ENCODE measurements around the gene CSMD2. TPM values are rescaled to one million over a fixed set of nuclear protein-coding genes. Genes with fewer than 3 reads are reported as not detected.

CSMD2 gene
- total RNA-seq, 1 experiment from 2014 or later = 2.8 TPM

DNA sequence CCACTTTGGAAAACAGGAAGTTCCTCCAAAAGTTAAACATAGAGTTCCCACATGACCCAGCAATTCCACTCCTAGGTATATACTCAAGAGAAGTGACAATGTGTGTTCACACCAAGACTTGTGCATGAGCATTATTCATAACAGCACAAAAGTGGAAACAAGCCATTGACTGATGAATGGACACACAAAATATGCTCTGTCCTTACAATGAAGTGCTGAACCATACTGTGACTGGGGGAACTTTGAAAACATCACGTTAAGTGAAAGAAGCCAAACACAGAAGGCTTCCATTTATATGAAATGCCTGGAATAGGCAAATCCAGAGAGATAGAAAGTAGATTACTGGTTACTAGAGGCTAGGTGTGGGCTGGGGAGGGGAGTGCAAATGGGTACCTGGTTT lies 542.3 kb downstream of the CSMD2 start:
- H3K9me3 ChIP-seq (ENCODE audit: low read depth, low read length, poor library complexity, severe bottlenecking) = no peaks in the 10 kb centered on the region
- no peaks in the 10 kb centered on the region for H3K36me3 ChIP-seq (ENCODE audit: insufficient read depth, low read length, poor library complexity, severe bottlenecking)
- TF ChIP-seq, protein P1, sequence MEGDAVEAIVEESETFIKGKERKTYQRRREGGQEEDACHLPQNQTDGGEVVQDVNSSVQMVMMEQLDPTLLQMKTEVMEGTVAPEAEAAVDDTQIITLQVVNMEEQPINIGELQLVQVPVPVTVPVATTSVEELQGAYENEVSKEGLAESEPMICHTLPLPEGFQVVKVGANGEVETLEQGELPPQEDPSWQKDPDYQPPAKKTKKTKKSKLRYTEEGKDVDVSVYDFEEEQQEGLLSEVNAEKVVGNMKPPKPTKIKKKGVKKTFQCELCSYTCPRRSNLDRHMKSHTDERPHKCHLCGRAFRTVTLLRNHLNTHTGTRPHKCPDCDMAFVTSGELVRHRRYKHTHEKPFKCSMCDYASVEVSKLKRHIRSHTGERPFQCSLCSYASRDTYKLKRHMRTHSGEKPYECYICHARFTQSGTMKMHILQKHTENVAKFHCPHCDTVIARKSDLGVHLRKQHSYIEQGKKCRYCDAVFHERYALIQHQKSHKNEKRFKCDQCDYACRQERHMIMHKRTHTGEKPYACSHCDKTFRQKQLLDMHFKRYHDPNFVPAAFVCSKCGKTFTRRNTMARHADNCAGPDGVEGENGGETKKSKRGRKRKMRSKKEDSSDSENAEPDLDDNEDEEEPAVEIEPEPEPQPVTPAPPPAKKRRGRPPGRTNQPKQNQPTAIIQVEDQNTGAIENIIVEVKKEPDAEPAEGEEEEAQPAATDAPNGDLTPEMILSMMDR (conservative IDR thresholded peaks at IDR 0.05; ENCODE audit: low read depth, low read length) = no peak
- TF ChIP-seq EZH2 (IDR thresholded peaks at IDR 0.05; ENCODE audit: borderline replicate concordance, low read depth, low read length, poor library complexity, severe bottlenecking) = no peak
- intact Hi-C loops (cut with micrococcal nuclease; ENCODE audit: unreplicated experiment) = no loop called here
- no peaks in the 10 kb centered on the region for H3K4me1 ChIP-seq (ENCODE audit: insufficient read depth, low read length, poor library complexity, severe bottlenecking)
- H3K4me3 ChIP-seq (ENCODE audit: low read depth, low read length, poor library complexity, severe bottlenecking) = no peak overlapping the region
- DNase-seq (ENCODE audit: low spot score) = no peak
- ChIA-PET CTCF (no interaction called here), POLR2A (ENCODE audit: low non-redundant PET) (no interaction called here)
- peaks cover 2% of the 10 kb centered on the region for H3K27me3 ChIP-seq (replicated peaks; ENCODE audit: insufficient read depth, low read depth, low read length, poor library complexity)
- no peak overlapping the region for H3K27ac ChIP-seq (ENCODE audit: low read depth, low read length, poor library complexity, severe bottlenecking)
- no TSS peak for BruUV-seq (replicated peaks)

- no peaks in the 10 kb centered on the region for H3K36me3 ChIP-seq (ENCODE audit: insufficient read depth, low read length, poor library complexity, severe bottlenecking)
- H3K27me3 ChIP-seq (replicated peaks; ENCODE audit: insufficient read depth, low read depth, low read length, poor library complexity) = no peaks in the 10 kb centered on the region
- no peak overlapping the region for H3K4me3 ChIP-seq (ENCODE audit: low read depth, low read length, poor library complexity, severe bottlenecking)
- no peak for DNase-seq (ENCODE audit: low spot score)
- intact Hi-C loops (cut with micrococcal nuclease; ENCODE audit: unreplicated experiment) = no loop called here
- POLR2A ChIA-PET (ENCODE audit: low non-redundant PET) = no interaction called here
- CTCF ChIA-PET = no interaction called here
- H3K9me3 ChIP-seq (ENCODE audit: low read depth, low read length, poor library complexity, severe bottlenecking) = no peaks in the 10 kb centered on the region
- no peak overlapping the region for H3K27ac ChIP-seq (ENCODE audit: low read depth, low read length, poor library complexity, severe bottlenecking)
- BruUV-seq (replicated peaks) = no TSS peak
- H3K4me1 ChIP-seq (ENCODE audit: insufficient read depth, low read length, poor library complexity, severe bottlenecking) = peaks cover 2% of the 10 kb centered on the region
- no peak for TF ChIP-seq EZH2 (IDR thresholded peaks at IDR 0.05; ENCODE audit: borderline replicate concordance, low read depth, low read length, poor library complexity, severe bottlenecking)
- TF ChIP-seq, protein P1 (conservative IDR thresholded peaks at IDR 0.05; ENCODE audit: low read depth, low read length) = no peak
Measured at GRCh38 chr1:33618636-33619035, 546.4 kb downstream of the CSMD2 start.

DNA sequence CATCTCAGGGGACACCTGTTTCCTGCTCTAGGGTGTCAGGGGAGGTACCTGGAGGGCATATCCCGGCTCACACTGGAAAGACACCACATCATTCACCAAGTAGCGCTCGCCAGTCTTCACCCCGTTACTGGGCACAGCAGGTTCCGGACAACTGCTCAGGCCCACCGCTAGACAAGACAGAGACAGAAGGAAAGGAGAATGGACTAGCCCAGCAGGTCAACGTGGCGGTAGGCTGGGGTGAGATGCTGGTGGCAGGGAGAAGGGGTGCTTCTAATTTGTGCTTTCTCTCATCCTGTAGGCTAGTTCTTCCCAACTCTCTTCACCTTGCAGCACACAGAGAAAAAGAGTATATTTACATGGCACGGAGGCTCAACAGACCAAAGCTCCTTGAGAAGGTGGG lies 547.6 kb downstream of the CSMD2 start:
- DNase-seq (ENCODE audit: low spot score) = no peak
- no peak overlapping the region for H3K27ac ChIP-seq (ENCODE audit: low read depth, low read length, poor library complexity, severe bottlenecking)
- peaks cover 2% of the 10 kb centered on the region for H3K4me1 ChIP-seq (ENCODE audit: insufficient read depth, low read length, poor library complexity, severe bottlenecking)
- intact Hi-C loops (cut with micrococcal nuclease; ENCODE audit: unreplicated experiment) = no loop called here
- TF ChIP-seq, protein P1 (conservative IDR thresholded peaks at IDR 0.05; ENCODE audit: low read depth, low read length) = no peak
- TF ChIP-seq EZH2 (IDR thresholded peaks at IDR 0.05; ENCODE audit: borderline replicate concordance, low read depth, low read length, poor library complexity, severe bottlenecking) = no peak
- no peaks in the 10 kb centered on the region for H3K27me3 ChIP-seq (replicated peaks; ENCODE audit: insufficient read depth, low read depth, low read length, poor library complexity)
- no TSS peak for BruUV-seq (replicated peaks)
- no peak overlapping the region for H3K4me3 ChIP-seq (ENCODE audit: low read depth, low read length, poor library complexity, severe bottlenecking)
- CTCF ChIA-PET = no interaction called here
- POLR2A ChIA-PET (ENCODE audit: low non-redundant PET) = no interaction called here
- no peaks in the 10 kb centered on the region for H3K9me3 ChIP-seq (ENCODE audit: low read depth, low read length, poor library complexity, severe bottlenecking)
- H3K36me3 ChIP-seq (ENCODE audit: insufficient read depth, low read length, poor library complexity, severe bottlenecking) = no peaks in the 10 kb centered on the region
